Urinary bladder (tissue), 4 donors: ENCODE results near the gene SDCBP2. TPM values are rescaled to one million over a fixed set of nuclear protein-coding genes. Genes with fewer than 3 reads are reported as not detected.

ENCODE experiments used
- DNase-seq: peaks from one replicate; pipeline ENCODE4 v3.0.0-alpha.2; 2015; ENCODE audit errors: extremely low spot score
- H3K27ac ChIP-seq: one replicate; pipeline ENCODE4 v1.5.1; 2013; ENCODE audit warnings: low read depth, mild to moderate bottlenecking, moderate library complexity
- H3K36me3 ChIP-seq: one replicate; pipeline ENCODE4 v1.6.1; 2013; ENCODE audit warnings: mild to moderate bottlenecking, moderate library complexity; ENCODE audit not compliant: insufficient read depth
- H3K4me1 ChIP-seq: one replicate; pipeline ENCODE4 v1.6.1; 2013; ENCODE audit warnings: mild to moderate bottlenecking, moderate library complexity; ENCODE audit not compliant: insufficient read depth
- H3K4me3 ChIP-seq: one replicate; pipeline ENCODE4 v1.5.1; 2013; ENCODE audit warnings: low read depth, low read length
- WGBS: extraction: QIAGEN DNeasy Blood & Tissue Kit; methylation state at CpG from one replicate; pipeline ENCODE4 v1.1.7; 2013; 5-methylcytosine and 5-hydroxymethylcytosine counted together
- polyA plus RNA-seq: library from polyadenylated mRNA; stranded (reverse); fragments of 200-250 nt; gene quantifications from one replicate; pipeline ENCODE4 v1.2.3, GENCODE V29; 2013
- total RNA-seq: library from RNA; depleted of rRNA; stranded (reverse); fragments of >200 nt; gene quantifications from one replicate; pipeline ENCODE4 v1.2.3, GENCODE V29; 2014
- donor health status: healthy with polysubstance abuse.
- donor health status: healthy.

SDCBP2 gene
- total and polyA plus RNA-seq, 2 donors: 1.9 to 12.7 TPM

GRCh38 chr20:1297486-1297885 lies 31.5 kb downstream of the SDCBP2 start:
- Histone ChIP-seq H3K36me3 (no peaks in the 10 kb centered on the region), H3K27ac (no peak overlapping the region), H3K4me1 (no peaks in the 10 kb centered on the region), H3K4me3 (no peak overlapping the region)
- 97% methylated on average over 2 of the region's 2 CpGs for WGBS
- no peak for DNase-seq

DNA sequence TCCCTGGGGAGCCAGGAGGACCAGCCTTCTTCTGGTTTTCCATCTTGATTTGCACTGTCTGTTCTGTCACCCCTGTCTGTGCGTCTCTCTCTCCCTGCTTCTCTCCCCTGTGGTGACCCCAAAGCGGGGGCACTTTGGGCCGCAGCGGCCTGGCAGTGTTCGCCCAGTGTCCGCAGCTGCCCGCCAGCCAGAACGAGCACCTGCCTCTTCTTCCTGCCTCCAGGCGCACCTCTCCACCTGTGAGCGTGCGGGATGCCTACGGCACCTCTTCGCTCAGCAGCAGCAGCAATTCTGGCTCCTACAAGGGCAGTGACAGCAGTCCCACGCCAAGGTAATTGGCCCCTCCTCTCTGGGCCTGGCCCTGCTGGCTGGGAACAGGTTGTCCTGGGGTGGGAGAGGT lies 32.0 kb downstream of the SDCBP2 start:
- no peak for DNase-seq
- no peaks in the 10 kb centered on the region for H3K36me3 ChIP-seq

GRCh38 chr20:1296117-1296610 lies 32.8 kb downstream of the SDCBP2 start:
- 90% methylated on average over 20 of the region's 20 CpGs for WGBS

More for the DNA sequence above, 32.0 kb downstream of the SDCBP2 start:
- Histone ChIP-seq H3K27ac (no peak overlapping the region), H3K4me3 (no peak overlapping the region), H3K4me1 (no peaks in the 10 kb centered on the region)
- 90% methylated on average over 14 of the region's 14 CpGs for WGBS

GRCh38 chr20:1295276-1295930 lies 33.5 kb downstream of the SDCBP2 start:
- H3K27ac ChIP-seq: no peak overlapping the region
- DNase-seq: no peak
- WGBS: 93% methylated on average over 20 of the region's 20 CpGs
- no peak overlapping the region for H3K4me3 ChIP-seq
- no peaks in the 10 kb centered on the region for H3K36me3 ChIP-seq
- H3K4me1 ChIP-seq: no peaks in the 10 kb centered on the region

More at GRCh38 chr20:1296117-1296610, 32.8 kb downstream of the SDCBP2 start:
- Histone ChIP-seq H3K27ac (no peak overlapping the region), H3K36me3 (no peaks in the 10 kb centered on the region), H3K4me3 (no peak overlapping the region), H3K4me1 (no peaks in the 10 kb centered on the region)
- no peak for DNase-seq

GRCh38 chr20:1294497-1294896 lies 34.4 kb downstream of the SDCBP2 start:
- WGBS: 88% methylated on average over 8 of the region's 8 CpGs
- H3K4me3 ChIP-seq: no peak overlapping the region
- no peak overlapping the region for H3K27ac ChIP-seq
- no peaks in the 10 kb centered on the region for H3K4me1 ChIP-seq
- no peaks in the 10 kb centered on the region for H3K36me3 ChIP-seq
- DNase-seq: no peak

GRCh38 chr20:1293641-1294379 lies 35.1 kb downstream of the SDCBP2 start:
- no peak for DNase-seq

DNA sequence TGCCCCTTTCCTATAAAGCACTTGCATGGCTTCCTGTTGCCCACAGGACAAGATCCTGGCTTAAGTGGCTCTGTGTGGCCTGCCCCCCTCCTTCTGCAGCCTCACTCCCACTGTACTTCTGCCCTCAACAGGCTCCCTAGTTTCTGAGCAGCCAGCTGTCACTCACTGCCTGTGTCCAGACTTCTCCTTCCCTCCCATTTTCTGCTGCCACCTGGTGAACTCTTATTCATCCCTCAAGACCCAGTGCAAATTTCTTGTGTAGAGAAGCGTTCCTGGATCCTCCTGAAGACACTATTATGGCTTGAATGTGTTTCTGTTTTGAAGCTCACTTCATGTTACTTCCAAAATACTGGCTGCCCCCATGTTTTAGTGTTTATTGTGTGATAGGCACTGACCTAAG lies 36.3 kb downstream of the SDCBP2 start:
- WGBS: 91% methylated on average over 1 of the region's 1 CpG
- Histone ChIP-seq H3K4me1 (no peaks in the 10 kb centered on the region), H3K4me3 (no peak overlapping the region), H3K27ac (no peak overlapping the region), H3K36me3 (no peaks in the 10 kb centered on the region)
- no peak for DNase-seq

More at GRCh38 chr20:1293641-1294379, 35.1 kb downstream of the SDCBP2 start:
- 85% methylated on average over 6 of the region's 6 CpGs for WGBS
- Histone ChIP-seq H3K4me1 (no peaks in the 10 kb centered on the region), H3K27ac (no peak overlapping the region), H3K36me3 (no peaks in the 10 kb centered on the region), H3K4me3 (no peak overlapping the region)

GRCh38 chr20:1291191-1291741 lies 37.7 kb downstream of the SDCBP2 start:
- no peak for DNase-seq

DNA sequence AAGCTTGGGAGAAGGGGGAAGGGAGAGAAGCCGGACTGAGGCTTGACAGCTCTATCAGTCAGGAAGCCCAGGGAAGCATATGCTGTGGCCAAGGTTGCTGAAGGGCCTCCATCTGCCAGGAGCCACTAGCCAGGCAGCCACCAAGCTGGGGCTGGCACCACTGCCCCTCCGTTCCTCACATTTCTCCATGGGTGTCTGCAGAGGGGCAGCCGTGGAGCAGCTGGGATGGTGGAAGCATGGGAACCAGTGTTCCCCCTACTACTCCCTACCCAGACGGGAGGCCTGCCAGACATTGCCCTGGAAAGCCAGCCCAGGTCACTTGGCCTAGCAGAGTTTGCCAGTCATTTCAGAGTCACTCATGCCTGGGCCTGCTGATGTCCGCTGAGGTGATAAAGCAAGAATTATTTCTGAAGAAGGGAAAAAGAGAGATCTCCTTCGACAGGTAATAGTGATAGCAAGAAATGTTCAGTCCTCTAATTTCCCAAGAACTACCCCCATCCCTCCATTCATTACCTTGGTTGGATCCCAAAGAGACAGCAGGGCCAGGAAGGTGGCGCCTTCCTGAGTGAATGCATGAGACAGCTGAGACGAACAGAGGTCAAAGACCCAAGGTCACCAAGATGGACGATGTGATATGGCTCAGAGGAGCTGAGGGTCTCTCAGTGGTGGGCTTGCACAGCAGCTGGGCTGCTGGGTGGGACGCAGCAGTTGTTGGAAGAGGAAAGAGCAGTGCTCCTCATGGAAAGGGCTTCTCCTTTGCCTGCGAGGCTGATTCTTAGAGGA lies 41.0 kb downstream of the SDCBP2 start:
- WGBS: 86% methylated on average over 11 of the region's 11 CpGs
- DNase-seq: no peak
- Histone ChIP-seq H3K4me1 (no peaks in the 10 kb centered on the region), H3K4me3 (no peak overlapping the region), H3K27ac (no peak overlapping the region), H3K36me3 (no peaks in the 10 kb centered on the region)

More at GRCh38 chr20:1291191-1291741, 37.7 kb downstream of the SDCBP2 start:
- no peak overlapping the region for H3K4me3 ChIP-seq
- WGBS: 58% methylated on average over 5 of the region's 5 CpGs
- H3K4me1 ChIP-seq: no peaks in the 10 kb centered on the region
- H3K36me3 ChIP-seq: no peaks in the 10 kb centered on the region
- no peak overlapping the region for H3K27ac ChIP-seq

GRCh38 chr20:1287306-1287705 lies 41.6 kb downstream of the SDCBP2 start:
- Histone ChIP-seq H3K4me3 (no peak overlapping the region), H3K36me3 (no peaks in the 10 kb centered on the region), H3K27ac (no peak overlapping the region), H3K4me1 (no peaks in the 10 kb centered on the region)
- DNase-seq: no peak
- WGBS: 70% methylated on average over 1 of the region's 1 CpG

DNA sequence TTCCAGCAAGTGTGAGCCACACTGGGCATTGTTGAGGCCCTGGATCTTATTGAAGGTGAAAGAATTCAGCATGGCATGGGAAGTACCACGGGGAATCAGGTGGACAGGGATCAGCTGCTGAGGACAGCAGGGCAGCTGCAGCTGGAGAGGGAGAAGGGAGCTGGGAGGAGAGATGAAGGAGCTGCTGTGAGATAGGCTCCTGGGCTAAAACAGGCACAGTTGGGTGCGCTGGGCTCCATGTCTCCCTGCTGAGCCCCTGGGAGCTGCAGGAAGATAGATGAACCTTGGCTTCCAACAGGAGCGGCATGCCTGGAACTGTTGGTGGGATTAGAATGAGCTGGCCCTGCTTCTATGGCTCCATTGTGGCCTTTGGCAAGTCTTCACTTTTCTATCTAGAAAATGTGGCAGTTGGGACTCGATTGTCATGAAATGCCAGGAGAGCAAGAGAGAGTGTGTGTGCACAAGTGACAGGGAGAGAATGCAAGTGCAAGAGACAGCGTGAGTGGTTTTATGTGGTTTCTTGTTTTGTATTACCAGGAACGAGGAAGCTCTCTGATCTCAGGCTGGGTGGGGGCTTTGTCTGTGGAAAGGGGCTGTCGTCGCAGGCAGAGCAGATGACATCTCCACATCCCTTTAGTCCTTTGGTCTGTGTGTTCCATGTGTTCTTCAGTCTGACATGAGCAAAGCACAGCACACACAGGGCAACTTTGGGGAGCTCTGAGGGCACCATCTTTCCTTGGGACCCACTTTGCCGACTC lies 42.5 kb downstream of the SDCBP2 start:
- no peak overlapping the region for H3K27ac ChIP-seq
- 81% methylated on average over 9 of the region's 9 CpGs for WGBS
- no peaks in the 10 kb centered on the region for H3K4me1 ChIP-seq
- H3K36me3 ChIP-seq: no peaks in the 10 kb centered on the region
- no peak for DNase-seq
- no peak overlapping the region for H3K4me3 ChIP-seq

- Histone ChIP-seq H3K4me3 (no peak overlapping the region), H3K4me1 (no peaks in the 10 kb centered on the region), H3K27ac (no peak overlapping the region), H3K36me3 (no peaks in the 10 kb centered on the region)
- WGBS: 79% methylated on average over 9 of the region's 9 CpGs
- no peak for DNase-seq
Observed at GRCh38 chr20:1283522-1284510, 45.1 kb downstream of the SDCBP2 start.
